GM10248 (cell line): ENCODE results near the gene PHACTR1.

Experiments
- CTCF ChIA-PET: fragments of 300-600 bp; sonication (Branson Sonifier 250); formaldehyde crosslinking; extraction: SDS; loops from one replicate; lab custom pipeline; 2021; ENCODE audit warnings: antibody characterized with exemption; lab: Yijun Ruan, JAX
- POLR2A ChIA-PET: fragments of 350-650 bp; sonication (Branson Sonifier 250); formaldehyde crosslinking; extraction: SDS; loops from one replicate; lab custom pipeline; 2020; ENCODE audit warnings: antibody characterized with exemption; lab: Yijun Ruan, JAX
- DNase-seq: peaks from one replicate; pipeline ENCODE4 v3.0.0; 2012; ENCODE audit errors: extremely low spot score
- CTCF ChIP-seq: IDR thresholded peaks from 2 replicates; pipeline ENCODE4 v1.5.1; 2012; ENCODE audit warnings: mild to moderate bottlenecking, low read depth; ENCODE audit errors: extremely low read depth, missing control alignments, control extremely low read depth

PHACTR1 gene

GRCh38 chr6:13338038-13338437 is 621.5 kb downstream of the PHACTR1 start:
- DNase-seq = no peak
- POLR2A ChIA-PET = no interaction called here
- no peak for TF ChIP-seq CTCF
- CTCF ChIA-PET = interaction anchor here (0.8 to 3.5 kb wide), 23 partner anchors 8 to 277 kb away, joined by 3 to 21 read pairs (median 4); partner anchors contain the start of genes NOL7, SIRT5 and TBC1D7
